ENCODE results near the gene ZNF280D. TPM values are rescaled to one million over a fixed set of nuclear protein-coding genes. Genes with fewer than 3 reads are reported as not detected.
A peak's percentile ranks its signal among the peaks of the same experiment; 100 is the strongest.

Gene ZNF280D
- total and polyA plus RNA-seq, 8 donors = 34.3 to 82.1 (median 75.5) TPM

DNA sequence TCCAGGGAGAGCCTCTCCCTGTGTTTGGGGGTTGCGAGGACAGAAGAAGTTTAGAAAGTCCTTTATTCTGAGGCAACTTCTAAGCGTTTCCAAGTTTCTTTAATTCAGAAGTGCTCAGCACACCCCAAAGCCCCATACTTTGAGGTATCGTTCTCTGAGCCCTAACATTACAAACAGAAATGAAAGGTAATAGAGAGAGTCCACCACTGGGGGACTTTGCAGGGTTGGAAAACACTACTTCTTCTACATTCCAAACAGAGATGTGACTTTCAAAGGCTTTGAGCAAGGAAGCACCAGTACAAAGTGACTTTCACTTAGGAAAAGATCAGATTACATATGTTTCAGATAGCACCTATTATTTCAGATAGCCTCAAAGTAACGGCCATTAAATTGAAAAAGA lies 6.2 kb upstream of the ZNF280D start:
- Histone ChIP-seq H3K9me3 (no peaks in the 10 kb centered on the region), H3K4me1 (peaks cover 0 to 5% of the 10 kb centered on the region in 2 donors), H3K27ac (no peak overlapping the region), H3K27me3 (no peaks in the 10 kb centered on the region), H3K36me3 (no peaks in the 10 kb centered on the region), H3K4me3 (no peak overlapping the region)
- ATAC-seq (no peak), DNase-seq (no peak)
- intact Hi-C loops (cut with DNase I) = no loop called here
- TF ChIP-seq, protein P1, sequence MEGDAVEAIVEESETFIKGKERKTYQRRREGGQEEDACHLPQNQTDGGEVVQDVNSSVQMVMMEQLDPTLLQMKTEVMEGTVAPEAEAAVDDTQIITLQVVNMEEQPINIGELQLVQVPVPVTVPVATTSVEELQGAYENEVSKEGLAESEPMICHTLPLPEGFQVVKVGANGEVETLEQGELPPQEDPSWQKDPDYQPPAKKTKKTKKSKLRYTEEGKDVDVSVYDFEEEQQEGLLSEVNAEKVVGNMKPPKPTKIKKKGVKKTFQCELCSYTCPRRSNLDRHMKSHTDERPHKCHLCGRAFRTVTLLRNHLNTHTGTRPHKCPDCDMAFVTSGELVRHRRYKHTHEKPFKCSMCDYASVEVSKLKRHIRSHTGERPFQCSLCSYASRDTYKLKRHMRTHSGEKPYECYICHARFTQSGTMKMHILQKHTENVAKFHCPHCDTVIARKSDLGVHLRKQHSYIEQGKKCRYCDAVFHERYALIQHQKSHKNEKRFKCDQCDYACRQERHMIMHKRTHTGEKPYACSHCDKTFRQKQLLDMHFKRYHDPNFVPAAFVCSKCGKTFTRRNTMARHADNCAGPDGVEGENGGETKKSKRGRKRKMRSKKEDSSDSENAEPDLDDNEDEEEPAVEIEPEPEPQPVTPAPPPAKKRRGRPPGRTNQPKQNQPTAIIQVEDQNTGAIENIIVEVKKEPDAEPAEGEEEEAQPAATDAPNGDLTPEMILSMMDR (IDR thresholded peaks at IDR 0.05) = no peak

DNA sequence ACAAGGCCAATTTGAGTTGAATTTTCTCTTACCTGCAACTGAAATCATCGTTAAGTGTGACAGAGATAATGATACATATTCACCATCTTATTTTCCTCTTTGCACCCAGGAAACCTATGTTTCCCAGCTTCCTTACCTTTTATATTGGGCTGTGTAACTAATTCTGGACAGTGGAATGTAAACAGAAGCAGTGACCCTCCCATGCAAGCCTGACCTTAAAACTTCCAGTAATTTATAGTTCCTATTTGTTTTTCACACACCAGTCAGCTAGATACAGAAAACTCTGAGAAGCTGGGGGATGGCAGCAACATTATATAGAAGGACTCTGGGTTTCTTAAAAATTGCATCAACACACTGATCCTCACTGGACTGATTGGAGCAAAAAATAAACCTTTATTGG lies 4.5 kb upstream of the ZNF280D start:
- H3K36me3 ChIP-seq = no peaks in the 10 kb centered on the region
- no peak for ATAC-seq
- DNase-seq = no peak
- no peaks in the 10 kb centered on the region for H3K27me3 ChIP-seq
- peak overlapping the region in 1 of 2 donors; percentile 37 for H3K27ac ChIP-seq
- intact Hi-C loops (cut with DNase I) = no loop called here
- H3K9me3 ChIP-seq = no peaks in the 10 kb centered on the region
- H3K4me1 ChIP-seq = peaks cover 0 to 14% of the 10 kb centered on the region in 2 donors
- no peak overlapping the region for H3K4me3 ChIP-seq
- TF ChIP-seq, protein P1 (IDR thresholded peaks at IDR 0.05) = no peak

DNA sequence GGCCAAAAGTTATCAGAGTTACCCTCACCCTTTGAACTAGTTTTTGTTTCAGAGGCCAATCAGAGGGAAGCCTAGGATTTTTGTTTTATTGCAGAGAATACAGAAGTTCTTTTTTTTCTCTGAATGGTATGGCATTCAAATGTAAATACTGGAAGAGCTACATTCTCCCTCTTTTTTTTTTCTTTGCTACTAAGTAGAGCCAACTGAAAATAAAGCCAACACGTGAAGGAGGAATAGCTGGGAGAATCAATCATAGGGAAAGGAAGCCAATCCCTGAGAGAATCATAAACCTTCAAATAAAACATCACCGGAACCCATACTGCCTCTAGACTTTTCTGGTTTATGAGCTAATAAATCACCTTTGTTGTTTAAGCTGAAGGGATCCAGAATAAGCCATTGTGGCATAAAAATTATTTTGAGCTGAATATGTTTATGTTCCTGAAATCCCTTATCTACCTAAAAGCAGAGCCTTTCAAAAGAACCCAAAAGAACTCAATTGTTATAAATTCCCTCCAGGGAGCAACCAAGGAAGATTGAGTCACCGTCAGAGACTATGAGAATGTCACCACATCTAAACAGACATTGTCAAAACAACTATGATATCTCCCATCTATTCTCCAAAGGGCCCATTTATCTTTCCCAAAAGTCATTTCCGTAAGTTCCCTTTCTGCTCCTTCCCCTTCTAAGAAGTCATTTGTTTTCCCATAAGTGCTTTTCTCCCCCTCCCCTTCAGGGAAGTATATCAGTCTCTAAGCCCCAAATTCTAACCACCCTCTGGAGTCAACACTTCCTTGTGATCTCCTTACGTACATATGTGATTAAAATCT lies 3.8 kb upstream of the ZNF280D start:
- TF ChIP-seq, protein P1 (IDR thresholded peaks at IDR 0.05) = no peak
- Histone ChIP-seq H3K4me3 (no peak overlapping the region), H3K36me3 (no peaks in the 10 kb centered on the region), H3K4me1 (peaks cover 3 to 19% of the 10 kb centered on the region in 2 donors), H3K27me3 (no peaks in the 10 kb centered on the region), H3K9me3 (no peaks in the 10 kb centered on the region), H3K27ac (peak overlapping the region; percentile 9 to 37)
- DNase-seq (no peak), ATAC-seq (no peak)
- intact Hi-C loops (cut with DNase I) = no loop called here

DNA sequence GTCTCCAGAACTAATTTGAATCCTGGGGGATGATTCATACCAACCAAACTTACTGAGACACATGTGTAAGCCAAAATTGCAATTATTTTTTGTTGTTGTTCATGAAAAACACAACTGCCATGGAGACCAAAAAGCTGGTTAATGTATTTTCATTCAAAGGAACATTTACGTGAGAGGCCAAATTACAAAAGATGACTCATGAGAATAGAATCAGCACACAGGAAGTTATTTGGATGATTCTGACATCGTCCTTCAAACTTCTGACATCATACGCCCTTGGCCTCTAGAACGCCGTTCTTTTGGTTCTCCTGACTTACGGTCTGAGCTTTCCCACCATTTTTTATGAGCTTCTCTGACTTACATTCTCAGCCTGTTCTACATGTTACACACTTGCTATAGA lies 3.0 kb upstream of the ZNF280D start:
- ATAC-seq (no peak), DNase-seq (no peak)
- H3K9me3 ChIP-seq = no peaks in the 10 kb centered on the region
- peaks cover 10 to 26% of the 10 kb centered on the region in 2 donors for H3K4me1 ChIP-seq
- H3K36me3 ChIP-seq = no peaks in the 10 kb centered on the region
- intact Hi-C loops (cut with DNase I) = no loop called here
- no peak overlapping the region for H3K4me3 ChIP-seq
- TF ChIP-seq, protein P1 (IDR thresholded peaks at IDR 0.05) = no peak
- peak overlapping the region; percentile 9 to 34 for H3K27ac ChIP-seq
- H3K27me3 ChIP-seq = no peaks in the 10 kb centered on the region

DNA sequence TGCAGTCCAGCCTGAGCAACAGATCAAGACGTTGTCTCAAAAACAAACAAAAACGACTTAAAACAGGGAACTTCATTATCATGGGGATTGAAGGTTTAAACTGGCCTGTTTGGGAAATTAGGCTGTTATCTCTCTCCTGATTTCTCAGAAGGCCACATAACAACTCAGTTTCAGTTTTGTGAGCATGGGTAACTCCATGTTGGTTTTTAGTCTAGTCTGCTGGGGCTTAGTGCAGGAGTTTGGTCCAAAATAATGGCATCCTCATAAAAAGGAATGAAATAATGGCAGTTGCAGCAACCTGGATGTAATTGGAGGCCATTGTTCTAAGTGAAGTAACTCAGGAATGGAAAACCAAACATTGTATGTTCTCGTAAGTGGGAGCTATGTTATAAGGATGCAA lies 2.3 kb upstream of the ZNF280D start:
- intact Hi-C loops (cut with DNase I) = no loop called here
- Histone ChIP-seq H3K27me3 (no peaks in the 10 kb centered on the region), H3K36me3 (no peaks in the 10 kb centered on the region), H3K27ac (peak overlapping the region in 1 of 2 donors; percentile 34), H3K9me3 (no peaks in the 10 kb centered on the region), H3K4me1 (peaks cover 17 to 34% of the 10 kb centered on the region in 2 donors), H3K4me3 (no peak overlapping the region)
- no peak for DNase-seq
- no peak for ATAC-seq
- TF ChIP-seq, protein P1 (IDR thresholded peaks at IDR 0.05) = no peak
